Measurements from ENCODE around the gene LY6G6D.

The LY6G6D gene

GRCh38 chr6:31715022-31715958 lies at the start of gene LY6G6D:
TSS of gene LY6G6D (plus strand) at chr6:31715348. CDS start at chr6:31715356, 8 bp downstream.
- no peak for DNase-seq

GRCh38 chr6:31665501-31666336 lies 49.4 kb upstream of the LY6G6D start, which contains the start of gene CSNK2B:
TSS of gene CSNK2B (plus strand) at chr6:31666080. CDS start at chr6:31666832, 752 bp downstream.
- peak; percentile 95 for DNase-seq

- no peak for DNase-seq
These were observed 48.7 kb upstream of the LY6G6D start for GRCh38 chr6:31666337-31666965.

- no peak for DNase-seq
These were observed 45.5 kb upstream of the LY6G6D start, which contains the start of gene LY6G5B for GRCh38 chr6:31669676-31670075. TSS of gene LY6G5B (plus strand) at chr6:31669976. CDS start at chr6:31670951, 975 bp downstream.

GRCh38 chr6:31676322-31676903 lies 38.7 kb upstream of the LY6G6D start:
- DNase-seq, result no peak

GRCh38 chr6:31676904-31677303 lies 38.2 kb upstream of the LY6G6D start:
- DNase-seq, result no peak

GRCh38 chr6:31677955-31678354 lies 37.2 kb upstream of the LY6G6D start:
- DNase-seq, result no peak

GRCh38 chr6:31680226-31681134 lies 34.7 kb upstream of the LY6G6D start, which contains the start of gene LY6G5C:
TSS of gene LY6G5C (minus strand) at chr6:31681067. CDS start at chr6:31680373, 694 bp downstream.
- peak; percentile 85 for DNase-seq

- peak; percentile 45 for DNase-seq
These were observed 33.9 kb upstream of the LY6G6D start for GRCh38 chr6:31681135-31681671.

GRCh38 chr6:31683591-31683990 lies 31.6 kb upstream of the LY6G6D start:
- no peak for DNase-seq

GRCh38 chr6:31686483-31686882 lies 28.7 kb upstream of the LY6G6D start:
- no peak for DNase-seq

GRCh38 chr6:31687321-31687720 lies 27.8 kb upstream of the LY6G6D start:
- no peak for DNase-seq

GRCh38 chr6:31687860-31688693 lies 27.1 kb upstream of the LY6G6D start:
- DNase-seq, result no peak

GRCh38 chr6:31689249-31690110 lies 25.7 kb upstream of the LY6G6D start:
- DNase-seq, result no peak

- no peak for DNase-seq
These were observed 24.7 kb upstream of the LY6G6D start for GRCh38 chr6:31690231-31691077.

- DNase-seq, result no peak
These were observed 24.1 kb upstream of the LY6G6D start for GRCh38 chr6:31691078-31691463.

- DNase-seq, result no peak
These were observed 23.5 kb upstream of the LY6G6D start for GRCh38 chr6:31691564-31692108.

- no peak for DNase-seq
These were observed 22.8 kb upstream of the LY6G6D start for GRCh38 chr6:31692353-31692752.

Data from DMS79 (cell line).